GM11168 (cell line): Measurements from ENCODE around the gene ARL15.
"Not testable (repeated sequence)": the region's sequence is repeated elsewhere in the genome, so short reads cannot be mapped to it uniquely, and the experiment has no call there.

Experiments
- in situ Hi-C: fragments of 300-500 bp; cut with MboI; formaldehyde crosslinking; loops from one replicate; pipeline ENCODE4 v1.12.0; 2022; ENCODE audit warnings: low sequenced_read_pairs; ENCODE audit not compliant: unreplicated experiment

The ARL15 gene

DNA sequence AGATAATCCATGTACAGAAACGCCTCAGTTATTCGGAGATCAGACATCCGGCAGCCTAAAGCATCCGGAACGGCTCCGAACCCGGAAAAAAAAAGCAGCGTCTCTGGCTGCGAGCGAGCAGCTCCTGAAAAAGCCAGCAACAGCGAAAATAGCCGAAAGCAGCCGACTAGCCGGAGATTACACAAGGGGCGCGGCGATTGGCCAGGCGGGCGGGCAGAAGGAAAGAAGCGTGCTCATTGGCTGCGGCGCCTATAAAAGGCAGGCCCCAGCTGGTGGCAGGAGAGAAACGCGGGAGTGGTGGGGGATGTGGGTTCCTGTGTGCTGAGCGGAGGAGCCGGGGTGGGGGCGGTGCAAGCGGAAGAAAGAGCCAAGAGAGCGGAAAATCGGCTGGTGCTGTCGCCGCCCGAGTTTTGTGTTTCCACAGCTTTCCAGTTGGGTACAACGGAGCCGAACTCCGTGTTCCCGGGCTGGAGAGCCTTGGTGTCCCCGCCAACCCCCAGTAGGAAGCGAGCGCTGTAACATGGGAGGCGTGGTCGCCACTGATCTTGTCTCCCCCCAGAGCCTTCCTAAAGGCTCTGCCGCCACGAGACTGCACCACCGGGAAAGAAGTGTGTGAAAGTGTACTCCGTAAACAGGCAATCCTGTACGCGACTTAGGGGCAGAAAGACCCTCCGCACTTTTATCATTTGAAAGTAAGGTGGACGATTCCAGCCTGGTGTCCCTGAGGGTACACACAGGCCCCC is at the start of gene ARL15:
TSS of gene ARL15 (minus strand) at position 141 of the 743 bp plus-strand sequence.
- in situ Hi-C loops = no loop called here

DNA sequence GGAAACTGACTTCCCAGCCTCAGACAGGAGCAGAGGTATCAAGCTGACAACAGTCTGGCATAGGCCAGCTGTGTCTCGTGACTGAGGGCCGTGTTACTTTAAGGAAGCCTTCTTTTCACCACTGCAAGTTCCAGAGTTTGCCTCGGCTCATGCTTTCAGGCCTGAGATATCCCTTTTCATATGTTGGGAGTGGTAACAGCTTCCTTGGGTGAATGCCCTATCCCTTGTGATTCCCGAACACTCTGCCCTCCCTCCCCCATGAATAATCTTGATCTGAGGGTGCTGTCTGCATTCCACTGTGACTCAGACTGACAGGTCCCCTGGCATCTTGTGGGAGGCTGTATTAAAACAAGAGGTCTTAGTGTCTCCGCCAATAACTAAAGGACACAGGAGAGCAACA is 49.7 kb upstream of the ARL15 start:
- in situ Hi-C loops = no loop called here

DNA sequence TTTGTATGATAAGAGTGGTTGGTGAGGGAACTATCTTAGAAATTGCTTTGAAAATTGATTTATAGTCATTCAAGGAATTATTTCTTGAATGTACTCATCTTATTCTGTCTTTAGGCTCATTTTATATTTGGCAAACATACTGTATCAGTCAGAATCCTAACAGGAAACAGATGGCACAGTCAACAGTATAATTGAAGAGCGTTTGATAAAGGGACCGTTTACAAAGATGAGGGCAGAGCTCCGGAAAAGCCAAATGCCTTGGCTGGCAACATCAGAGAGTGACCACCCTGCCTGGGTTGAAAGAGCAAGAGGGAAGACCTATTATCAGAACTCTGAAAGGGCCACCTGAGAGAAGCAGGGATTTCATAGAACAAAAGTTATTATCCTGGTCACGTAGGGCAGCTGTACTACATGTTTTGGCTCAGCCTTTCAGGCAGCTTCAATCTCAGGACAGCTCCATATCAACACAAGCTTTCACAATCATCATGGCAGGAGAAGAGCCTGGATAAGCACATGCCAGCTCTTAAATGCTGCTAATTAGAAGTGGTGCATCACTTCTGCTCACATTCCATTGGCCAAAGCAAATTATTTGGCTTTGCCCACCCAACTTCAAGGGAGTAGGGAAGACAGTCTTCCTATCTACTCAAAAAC is 47.2 kb upstream of the ARL15 start:
- in situ Hi-C loops = no loop called here

DNA sequence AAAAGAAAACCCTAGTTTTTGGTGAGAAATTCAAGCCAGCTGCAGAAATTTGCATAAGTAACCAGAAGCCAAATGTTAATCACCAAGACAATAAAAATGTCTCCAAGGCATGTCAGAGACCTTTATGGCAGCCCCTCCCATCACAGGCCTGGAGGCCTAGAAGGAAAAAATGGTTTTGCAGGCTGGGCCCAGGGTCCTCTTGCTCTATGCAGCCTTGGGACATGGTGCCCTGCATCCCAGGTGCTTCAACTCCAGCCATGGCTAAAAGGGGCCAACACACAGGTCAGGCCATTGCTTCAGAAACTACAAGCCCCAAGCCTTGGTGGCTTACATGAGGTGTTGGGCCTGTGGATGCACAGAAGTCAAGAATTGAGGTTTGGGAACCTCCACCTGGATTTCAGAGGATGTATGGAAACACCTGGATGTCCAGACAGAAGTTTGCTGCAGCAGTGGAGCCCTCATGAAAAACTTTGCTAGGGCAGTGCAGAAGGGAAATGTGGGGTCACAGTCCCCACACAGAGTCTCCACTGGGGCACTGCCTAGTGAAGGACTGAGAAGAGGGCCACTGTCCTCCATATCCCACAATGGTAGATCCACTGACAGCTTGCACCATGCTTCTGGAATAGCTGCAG is 43.7 kb upstream of the ARL15 start:
- in situ Hi-C loops = not testable (repeated sequence)

DNA sequence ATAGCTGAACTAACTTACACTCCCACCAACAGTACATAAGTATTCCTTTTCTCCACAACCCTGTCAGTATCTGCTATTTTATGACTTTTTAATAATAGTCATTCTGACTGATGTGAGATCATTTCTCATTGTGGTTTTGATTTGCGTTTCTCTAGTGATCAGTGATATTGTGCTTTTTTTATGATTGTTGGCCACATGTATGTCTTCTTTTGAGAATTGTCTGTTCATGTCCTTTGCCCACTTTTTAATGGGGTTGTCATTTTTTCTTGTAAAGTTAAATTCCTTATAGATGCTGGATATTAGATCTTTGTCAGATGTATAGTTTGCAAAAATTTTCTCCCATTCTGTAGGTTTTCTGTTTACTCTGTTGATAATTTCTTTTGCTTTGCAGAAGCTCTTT is 42.2 kb upstream of the ARL15 start:
- in situ Hi-C loops = not testable (repeated sequence)

DNA sequence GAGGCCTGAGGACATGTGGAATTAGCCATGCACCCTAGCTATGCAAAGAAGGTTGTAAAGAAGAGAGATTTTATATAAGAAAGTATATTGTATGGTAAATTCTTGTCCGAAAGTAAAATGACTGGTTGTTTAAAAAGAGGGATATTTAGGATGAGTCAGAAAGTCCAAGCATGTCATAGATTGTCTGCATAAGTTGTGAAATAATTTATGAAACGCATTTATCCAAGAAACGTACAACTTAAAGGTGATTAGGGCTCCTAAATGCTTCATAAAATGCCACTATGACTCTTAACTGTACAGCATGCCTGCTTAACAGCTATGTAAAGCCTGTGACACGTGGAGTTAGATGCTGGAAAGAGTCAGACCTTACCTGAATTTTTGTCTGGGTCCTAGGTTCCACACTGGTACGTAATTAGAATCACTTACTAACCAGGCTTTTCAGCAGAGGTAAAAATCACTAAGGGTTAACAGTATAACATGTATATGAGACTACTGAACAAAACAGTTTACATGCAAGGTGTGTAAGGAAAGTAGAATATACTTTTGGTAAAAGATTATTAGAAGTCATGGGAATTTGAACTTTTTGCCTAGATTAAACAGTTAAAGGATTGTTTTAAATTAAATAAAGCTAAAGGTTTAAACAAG is 37.0 kb upstream of the ARL15 start:
- in situ Hi-C loops = no loop called here

DNA sequence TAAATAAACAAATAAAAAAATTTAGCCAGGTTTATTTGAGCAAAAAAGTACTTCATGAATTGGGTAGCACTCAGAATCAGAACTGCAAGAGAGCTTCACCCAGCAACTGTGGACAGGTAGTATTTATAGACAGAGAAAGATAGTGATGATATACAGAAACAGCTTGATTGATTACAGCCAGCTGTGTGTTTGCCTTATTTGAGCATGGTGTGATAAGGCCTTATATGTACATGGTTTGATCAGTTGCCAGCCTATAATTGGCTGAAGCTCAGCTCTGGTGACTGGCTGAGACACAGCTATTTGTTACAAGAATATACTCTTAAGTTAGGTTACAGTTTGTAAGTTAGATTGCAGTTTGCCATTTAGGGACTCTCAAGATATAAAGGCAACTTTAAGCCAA is 34.3 kb upstream of the ARL15 start:
- in situ Hi-C loops = no loop called here

DNA sequence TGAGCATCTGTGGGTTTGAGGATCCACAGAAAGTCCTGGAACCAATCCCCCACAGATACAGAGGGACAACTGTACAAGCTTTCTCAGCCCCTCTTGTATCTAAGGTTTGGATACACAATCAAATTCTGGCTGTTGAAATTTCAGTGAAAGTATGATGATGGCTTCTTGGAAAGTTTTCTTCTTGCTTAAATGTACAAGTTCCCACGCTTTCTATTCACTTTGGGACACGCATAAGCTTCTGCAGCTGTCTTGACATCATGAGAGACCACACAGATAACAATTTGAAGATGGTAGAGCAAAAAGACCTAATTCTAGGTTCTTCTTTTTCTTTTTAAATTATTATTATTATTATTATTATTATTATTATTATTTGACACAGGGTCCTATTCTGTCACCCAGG is 31.6 kb upstream of the ARL15 start:
- in situ Hi-C loops = no loop called here

DNA sequence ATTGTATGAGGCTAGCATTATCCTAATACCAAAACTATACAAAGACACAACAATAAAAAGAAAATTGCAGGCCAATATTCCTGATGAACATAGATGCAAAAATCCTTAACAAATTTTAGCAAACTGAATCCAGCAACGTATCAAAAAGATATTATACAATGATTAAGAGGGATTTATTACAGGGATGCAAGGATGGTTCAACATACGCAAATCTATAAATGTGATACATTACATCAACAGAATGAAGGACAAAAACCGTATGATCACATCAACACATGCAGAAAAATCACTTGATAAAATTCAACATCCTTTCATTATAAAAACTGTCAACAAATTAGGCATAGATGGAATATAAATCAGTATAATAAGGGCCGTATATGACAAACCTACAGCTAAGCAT is 27.1 kb upstream of the ARL15 start:
- in situ Hi-C loops = no loop called here

DNA sequence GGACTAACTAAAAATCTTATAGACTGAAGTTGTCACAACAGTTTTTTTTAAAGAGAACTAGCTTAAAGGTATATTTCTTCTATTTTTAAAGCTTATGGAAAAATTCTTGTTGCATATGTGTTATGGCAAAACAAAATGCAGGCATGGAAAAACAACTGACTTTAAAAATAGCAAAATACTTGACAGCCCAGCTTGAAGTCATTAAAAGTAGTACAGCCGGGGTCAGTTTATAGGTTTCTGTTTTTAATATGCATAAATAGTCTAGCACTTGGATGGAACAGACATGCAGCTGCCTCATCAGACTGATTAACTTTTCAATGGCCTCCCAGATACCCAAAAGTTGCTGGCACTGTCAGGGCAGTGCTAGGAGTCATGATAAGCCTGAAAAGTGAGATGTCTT is 22.3 kb upstream of the ARL15 start:
- in situ Hi-C loops = no loop called here

DNA sequence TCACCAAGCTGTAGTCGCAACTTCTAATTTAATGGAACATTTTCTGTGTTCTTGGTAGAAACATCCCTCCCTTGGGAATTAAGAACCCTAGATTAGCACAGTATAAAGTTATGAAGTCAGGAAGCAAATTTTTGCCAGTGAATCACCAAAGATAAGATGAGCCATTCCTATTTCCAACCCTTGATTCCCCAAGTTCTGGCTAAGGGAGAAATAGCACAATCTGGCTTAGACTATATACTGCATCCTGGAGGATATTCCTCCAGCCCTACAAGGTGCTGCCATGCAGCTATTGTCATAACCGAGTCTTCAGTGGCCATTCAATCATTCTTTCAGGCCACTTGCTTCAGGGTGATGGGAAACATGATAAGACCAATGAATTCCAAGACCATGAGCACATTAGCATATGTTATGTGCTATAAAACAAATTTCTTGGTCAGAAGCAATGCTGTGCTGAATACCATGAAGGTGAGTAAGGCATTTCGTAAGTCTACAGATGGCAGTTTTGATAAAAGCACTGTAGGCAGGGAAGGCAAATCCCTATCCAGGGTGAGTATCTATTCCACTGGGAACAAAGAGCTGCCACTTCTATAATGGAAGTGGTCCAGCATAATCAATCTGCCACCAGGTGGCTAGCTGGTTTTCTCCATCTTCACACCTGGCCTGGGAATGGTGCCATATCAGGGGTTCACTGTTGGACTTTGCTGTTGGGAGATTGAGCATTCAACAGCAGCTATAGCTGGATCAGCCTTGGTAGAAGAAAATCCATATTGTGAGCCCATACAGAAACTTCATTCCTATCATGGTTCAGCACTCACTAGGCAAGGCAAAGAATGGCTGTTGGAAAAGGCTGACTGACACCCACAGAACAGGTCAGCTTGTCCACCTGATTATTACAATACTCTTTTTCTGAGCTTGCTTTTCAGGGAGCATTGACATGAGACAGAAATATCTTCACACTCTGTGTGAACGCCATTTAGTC is 19.6 kb upstream of the ARL15 start:
- in situ Hi-C loops = no loop called here

DNA sequence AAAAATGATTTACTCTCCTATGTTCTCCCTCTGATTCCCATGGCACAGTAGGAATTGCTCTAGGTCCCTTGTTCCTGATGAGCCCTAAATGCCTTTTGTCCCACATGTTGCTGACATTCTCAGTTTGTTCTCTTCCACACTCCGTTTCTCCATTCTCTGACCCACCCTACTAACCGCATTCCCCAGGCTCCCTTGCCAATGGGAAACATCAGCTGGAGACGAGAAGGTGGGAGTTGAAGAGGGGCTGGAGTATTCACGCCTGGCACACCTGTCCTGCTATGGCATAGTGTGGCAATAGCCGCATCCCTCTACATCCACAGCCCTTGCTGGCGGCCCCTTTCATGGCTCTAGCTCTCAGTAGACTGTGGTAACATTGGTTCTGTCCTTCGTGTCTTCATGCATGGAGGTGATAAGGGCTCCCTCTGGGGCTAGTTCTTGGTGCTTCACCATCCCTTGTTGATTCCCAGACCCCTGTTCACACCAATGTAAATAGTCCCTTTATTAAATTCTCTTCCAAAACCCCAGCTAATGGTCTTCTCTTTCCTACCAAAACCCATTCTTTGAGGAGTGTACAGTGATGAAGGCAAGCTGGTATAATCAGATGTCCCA is 16.4 kb upstream of the ARL15 start:
- in situ Hi-C loops = no loop called here

DNA sequence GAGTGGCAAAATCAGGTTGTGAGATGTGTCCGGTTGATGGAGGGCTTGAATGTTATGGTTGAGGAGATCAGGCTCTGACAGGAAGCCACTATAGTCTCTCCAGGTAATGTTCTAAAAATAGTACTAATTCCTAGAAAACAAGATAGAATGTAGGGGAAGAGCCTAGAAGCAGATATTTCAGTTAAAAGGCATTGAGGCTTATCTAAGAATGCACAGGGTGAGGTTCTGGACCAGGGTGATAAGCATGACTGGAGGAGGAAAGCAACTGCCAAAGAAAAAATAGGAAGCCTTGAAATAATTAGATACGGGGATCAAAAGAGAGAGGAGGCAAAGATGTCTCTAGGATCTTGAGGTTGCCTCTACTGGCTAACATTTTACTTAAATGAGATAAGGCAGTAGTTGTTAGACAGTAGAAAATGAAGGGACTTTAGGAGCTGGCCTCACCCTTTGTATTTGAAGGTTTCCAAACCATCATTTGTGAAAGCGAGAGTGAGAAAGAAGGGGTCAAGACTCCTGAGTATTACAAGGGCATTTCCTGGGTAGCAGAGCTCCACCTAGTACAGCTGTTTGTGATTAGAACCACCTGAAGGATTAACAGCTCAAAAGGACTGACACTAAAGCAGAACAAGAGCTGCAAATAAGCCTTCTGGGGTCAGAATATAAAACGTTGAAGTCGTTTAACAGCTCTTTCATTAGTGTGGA is 15.4 kb upstream of the ARL15 start:
- in situ Hi-C loops = no loop called here

DNA sequence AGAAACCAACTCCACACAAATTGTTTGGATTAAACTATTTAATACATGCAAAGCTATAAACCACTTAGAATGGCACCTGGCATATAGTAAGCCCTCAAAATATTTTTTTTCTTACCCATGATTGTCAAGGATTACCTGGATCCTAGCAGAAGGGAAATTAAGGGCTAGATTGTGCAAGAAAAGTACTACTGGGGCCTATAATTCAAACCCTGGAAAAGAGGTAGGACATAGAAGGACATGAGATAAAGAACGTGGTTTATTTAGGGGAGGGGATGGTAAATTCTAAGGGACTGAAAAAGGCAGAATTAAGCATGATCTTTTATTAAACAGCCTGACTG is 14.9 kb upstream of the ARL15 start:
- in situ Hi-C loops = no loop called here

DNA sequence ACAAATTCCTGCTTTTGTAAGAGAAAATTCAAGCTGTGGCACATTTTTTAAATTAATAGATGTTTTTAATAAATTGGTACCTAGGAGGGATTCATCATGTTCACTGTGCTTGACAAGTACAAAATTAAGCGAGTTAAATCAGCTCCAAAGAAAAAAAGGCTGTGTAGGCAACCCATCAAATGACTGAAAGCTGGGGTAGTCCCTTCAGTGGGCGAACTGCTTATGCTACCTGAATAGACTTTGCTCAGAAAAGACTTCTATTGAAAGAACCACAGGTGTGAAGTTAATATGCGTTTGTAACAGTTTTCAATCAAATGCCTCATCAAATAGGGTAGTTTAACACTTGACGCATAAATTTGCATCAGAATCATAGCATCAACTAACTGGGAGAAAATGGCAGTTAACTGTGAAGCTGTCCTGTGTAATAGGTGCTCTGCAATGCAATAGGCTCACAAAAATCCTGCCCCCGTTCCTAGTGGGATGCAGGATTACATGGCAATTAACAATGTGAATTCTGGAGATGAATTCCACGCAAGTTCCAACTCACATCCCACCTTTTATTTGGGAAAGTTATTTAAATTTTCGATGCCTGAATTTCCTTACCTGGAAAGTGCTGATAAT is 14.4 kb upstream of the ARL15 start:
- in situ Hi-C loops = no loop called here

DNA sequence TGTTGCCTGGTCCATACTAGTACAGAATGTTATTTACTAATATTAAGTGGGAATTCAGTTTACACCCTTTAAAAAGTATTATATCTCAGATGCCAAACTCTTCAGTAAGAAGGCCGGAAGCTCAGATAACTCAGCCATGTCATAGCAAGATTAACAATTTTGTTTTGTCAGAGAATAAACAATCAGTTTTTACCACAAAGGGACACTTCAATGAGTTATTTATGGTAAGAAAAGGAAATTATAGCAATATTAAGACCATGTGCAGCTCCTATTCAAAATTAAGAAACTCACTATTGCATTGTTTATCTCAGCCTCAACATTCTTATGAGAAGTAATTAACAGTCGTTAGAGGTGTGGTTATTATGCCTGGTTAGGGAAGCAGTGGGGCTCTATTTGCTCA is 13.1 kb upstream of the ARL15 start:
- in situ Hi-C loops = no loop called here

DNA sequence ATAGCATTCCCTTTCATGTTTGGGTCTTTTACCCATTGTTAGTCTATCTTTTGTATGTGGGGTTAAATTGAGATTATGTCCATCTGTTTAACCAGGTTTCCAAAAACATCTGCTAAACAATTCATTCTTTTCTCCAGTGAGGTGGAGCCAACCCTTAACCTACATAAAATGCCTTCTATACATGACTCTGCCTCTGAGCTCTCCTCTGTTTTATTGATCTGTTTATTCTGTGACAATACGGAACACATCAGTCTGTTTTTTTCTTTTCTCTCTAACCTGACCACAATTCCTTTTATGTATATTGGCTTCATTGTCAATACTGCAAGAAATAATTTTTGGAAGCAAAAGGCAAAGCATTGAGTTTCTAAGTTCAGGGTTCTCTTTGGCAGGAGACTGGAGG is 9.9 kb upstream of the ARL15 start:
- in situ Hi-C loops = no loop called here

DNA sequence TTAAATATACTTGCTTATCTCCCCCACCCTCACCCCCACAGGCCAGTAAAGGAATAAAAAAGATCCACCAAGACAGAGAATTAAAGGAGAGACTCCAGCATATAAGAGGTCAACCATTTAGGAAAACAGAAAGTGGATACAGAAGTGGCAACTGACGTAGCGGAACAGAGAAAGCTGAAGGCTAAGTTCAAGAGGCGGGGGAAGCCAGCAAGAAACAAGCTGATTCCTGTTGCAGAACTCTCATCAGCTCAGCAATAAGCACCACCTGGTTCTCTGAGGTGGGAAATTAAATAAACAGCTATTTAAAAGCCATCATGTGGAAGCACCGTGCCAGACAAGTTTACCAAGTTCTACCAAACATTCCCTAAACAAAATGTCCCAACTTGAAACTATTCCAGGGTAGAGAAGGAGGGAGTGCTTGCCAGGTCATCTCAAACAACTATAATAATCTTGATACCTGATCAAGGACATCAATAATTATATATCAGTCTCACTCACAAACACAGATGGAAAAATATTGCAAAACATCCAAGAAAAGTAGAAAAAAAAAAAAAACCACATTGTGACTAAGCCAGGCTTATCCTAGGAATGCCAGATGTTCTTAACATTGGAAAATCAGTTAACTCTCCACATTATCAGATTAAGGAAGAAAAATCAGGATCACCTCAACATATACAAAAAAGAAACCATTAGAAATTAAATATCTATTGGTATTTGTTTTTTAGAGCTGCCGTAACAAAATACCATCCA is 7.3 kb upstream of the ARL15 start:
- in situ Hi-C loops = no loop called here
